GM21447 (cell line): ENCODE results near the gene DGKQ.
A peak's percentile ranks its signal among the peaks of the same experiment; 100 is the strongest.

Experiments
- ATAC-seq: cut with Tn5 transposase; IDR thresholded peaks from one replicate; pipeline ENCODE4 v1.9.1; 2021; ENCODE audit not compliant: unreplicated experiment

Gene DGKQ, protein sequence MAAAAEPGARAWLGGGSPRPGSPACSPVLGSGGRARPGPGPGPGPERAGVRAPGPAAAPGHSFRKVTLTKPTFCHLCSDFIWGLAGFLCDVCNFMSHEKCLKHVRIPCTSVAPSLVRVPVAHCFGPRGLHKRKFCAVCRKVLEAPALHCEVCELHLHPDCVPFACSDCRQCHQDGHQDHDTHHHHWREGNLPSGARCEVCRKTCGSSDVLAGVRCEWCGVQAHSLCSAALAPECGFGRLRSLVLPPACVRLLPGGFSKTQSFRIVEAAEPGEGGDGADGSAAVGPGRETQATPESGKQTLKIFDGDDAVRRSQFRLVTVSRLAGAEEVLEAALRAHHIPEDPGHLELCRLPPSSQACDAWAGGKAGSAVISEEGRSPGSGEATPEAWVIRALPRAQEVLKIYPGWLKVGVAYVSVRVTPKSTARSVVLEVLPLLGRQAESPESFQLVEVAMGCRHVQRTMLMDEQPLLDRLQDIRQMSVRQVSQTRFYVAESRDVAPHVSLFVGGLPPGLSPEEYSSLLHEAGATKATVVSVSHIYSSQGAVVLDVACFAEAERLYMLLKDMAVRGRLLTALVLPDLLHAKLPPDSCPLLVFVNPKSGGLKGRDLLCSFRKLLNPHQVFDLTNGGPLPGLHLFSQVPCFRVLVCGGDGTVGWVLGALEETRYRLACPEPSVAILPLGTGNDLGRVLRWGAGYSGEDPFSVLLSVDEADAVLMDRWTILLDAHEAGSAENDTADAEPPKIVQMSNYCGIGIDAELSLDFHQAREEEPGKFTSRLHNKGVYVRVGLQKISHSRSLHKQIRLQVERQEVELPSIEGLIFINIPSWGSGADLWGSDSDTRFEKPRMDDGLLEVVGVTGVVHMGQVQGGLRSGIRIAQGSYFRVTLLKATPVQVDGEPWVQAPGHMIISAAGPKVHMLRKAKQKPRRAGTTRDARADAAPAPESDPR

DNA sequence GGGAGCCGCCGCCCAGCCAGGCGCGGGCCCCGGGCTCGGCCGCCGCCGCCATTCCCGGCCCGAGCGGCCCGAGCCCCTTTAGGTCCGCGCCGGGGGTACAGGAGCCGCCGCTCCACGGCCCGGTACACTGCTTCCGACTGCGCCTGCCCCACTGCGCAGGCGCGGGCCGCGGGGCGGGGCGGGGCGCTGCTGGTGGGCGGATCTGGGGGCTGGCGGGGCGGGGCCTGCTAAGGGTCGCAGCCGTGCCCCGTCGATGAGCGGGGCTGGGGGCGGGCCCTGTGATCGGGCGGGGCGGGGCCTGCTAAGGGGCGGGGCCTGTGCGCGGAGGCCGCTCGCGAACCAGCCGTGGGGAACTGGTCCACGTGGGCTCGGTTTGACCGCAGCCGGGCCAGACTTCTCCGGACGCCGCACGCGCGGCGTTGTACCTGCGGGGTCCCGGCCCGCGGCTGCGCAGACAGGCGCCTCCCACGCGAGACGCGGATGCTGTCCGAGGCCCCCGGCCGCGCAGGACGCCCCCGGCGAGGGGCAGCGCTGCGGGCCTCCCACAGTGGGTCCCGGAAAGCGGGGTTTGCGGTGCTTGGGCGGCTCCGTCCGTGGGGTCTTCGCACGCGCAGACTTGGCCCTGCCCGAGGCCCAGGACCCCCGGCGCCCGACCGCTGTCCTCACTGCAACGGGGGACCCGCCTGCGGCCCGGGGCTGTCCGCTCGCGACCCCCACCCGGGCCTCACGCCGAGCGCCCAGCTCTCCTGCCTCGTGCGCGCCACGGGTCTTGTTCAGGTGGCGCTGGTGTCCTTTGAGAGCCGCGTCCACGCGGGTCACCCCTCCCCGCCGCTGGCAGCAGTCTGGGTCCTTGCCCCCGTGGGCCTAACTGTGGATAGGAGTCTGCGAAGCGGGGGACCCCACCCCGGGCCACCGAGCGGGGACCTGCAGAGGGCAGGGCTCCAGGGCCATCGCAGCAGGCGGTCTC is at the start of gene DGKQ:
Gene DGKQ (minus strand): TSS at position 139 of the 967 bp plus-strand sequence. CDS start 87 bp downstream, at position 52.
- ATAC-seq, result peak; percentile 59

DNA sequence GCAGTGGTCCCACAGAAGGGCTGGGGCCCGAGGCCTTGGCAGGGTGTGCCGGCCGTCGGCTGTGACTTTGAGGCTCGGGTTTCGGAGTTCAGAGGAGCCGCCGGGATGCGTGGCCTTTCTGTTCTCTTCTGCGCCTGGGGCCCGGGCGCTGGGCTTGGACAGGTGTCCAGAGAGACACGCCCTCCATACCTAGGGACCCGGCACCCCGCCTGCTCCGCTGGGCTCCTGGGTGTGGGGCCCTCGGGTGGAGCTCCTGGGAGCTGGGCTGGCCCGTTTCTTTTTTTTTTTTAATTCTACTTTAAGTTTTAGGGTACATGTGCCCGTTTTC is 49.3 kb upstream of the DGKQ start:
- no peak for ATAC-seq

DNA sequence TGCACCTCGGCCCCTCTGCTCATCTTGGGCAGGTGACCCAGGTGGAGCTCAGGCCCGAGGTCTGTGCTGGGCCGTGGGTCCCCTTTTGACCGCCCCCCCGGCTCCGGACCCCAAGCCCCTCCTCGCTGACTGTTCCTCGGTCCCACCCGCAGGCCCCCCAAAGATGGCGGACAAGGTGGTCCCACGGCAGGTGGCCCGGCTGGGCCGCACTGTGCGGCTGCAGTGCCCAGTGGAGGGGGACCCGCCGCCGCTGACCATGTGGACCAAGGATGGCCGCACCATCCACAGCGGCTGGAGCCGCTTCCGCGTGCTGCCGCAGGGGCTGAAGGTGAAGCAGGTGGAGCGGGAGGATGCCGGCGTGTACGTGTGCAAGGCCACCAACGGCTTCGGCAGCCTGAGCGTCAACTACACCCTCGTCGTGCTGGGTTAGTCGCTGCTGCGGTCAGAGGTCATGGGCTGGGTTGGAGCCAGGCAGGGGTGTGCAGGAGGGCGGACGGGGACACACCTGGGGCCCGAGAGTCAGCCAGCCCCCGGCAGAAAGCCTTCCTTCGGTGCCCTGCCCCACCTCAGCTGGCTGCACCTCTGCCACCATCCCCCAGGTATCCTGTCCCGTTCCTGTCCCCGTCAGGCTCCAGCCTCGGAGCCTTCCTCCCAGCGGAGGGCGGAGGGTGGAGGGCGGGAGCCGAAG is 48.8 kb upstream of the DGKQ start:
- no peak for ATAC-seq

DNA sequence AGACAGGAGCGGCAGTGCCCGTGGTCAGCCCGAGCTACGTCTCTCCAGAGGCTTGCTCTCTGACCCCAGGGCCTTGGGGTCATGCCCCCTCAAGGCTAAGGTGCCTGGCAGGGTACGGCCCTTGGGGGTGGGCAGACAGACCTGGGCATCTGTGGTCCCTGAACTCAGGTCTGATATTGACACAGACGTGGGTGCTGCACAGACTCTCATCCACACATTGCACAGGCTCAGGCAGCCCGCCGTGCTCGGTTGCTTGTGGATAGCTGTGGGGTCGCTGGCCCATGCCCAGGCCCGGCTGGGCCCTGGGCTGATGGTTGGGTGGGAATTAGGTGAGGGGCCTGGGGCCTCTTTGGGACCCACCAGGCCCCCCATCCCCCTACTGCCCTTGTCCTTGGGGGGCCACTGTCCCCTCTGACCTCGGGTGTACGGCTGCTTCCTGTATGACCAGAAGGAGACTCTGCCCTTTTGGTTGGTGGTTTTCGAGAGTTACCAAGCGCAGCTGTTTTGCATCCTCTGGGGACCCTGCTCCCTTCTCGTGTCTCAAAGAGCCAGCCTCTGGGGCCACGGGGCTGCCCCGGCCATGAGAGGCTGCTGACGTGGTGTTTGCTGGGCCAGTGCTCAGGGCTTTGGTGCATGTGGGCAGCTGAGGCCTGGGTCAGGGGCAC is 48.1 kb upstream of the DGKQ start:
- peak; percentile 88 for ATAC-seq

DNA sequence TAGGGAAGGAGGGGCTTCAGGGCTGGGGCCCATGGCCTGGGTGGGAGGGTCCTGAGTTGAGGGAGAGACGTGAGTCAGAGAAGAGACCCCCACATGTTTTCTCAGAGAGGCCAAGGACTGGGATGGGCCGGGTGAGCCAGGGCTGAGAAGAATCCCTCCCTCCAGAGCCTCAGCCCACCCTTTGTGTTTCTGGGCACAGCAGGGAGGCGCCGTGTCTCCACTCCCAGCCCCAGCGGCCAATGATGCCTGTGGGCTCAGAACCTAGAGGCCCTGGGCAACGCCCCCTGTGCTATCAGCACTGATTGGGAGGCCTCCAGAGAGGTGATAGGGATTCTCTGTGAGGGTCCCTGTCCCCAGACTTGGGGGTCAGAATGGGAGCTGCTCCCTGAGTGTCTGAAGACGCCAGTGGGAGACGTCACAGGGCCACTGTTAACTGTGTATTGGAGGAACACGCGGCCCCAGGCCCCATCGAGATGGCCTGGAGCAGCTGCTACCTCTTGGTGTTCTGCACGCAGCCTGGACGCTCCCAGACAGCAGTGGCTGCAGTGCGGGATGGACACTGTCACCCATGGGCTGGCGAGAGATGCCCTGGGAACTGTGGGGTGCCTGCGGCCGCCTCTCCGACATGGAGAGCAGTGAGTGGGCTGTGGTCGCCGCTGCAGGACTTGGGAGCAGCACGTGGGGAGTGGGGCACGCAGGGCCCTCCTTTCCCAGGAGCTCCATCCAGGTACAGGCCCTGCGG is 46.5 kb upstream of the DGKQ start:
- no peak for ATAC-seq

DNA sequence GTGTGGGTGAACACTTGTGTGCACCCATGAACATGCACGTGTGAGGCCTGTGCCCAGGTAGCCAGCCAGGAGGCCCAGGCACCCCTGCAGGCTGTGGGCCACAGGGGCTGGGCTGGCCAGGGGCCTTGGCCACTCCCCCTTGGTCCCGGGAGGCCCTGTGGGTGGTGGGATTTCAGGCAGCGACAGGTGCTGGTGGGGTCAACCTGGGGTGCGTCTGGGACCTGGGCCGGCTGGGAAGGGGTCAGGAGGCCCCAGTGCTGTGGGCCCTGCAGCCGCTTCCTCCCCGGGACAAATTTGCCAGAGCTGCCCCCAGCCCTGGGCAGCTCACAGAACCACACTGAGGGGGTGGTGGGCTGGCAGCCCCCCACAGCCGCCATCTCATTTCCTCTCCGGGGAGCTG is 46.0 kb upstream of the DGKQ start:
- ATAC-seq, result no peak

DNA sequence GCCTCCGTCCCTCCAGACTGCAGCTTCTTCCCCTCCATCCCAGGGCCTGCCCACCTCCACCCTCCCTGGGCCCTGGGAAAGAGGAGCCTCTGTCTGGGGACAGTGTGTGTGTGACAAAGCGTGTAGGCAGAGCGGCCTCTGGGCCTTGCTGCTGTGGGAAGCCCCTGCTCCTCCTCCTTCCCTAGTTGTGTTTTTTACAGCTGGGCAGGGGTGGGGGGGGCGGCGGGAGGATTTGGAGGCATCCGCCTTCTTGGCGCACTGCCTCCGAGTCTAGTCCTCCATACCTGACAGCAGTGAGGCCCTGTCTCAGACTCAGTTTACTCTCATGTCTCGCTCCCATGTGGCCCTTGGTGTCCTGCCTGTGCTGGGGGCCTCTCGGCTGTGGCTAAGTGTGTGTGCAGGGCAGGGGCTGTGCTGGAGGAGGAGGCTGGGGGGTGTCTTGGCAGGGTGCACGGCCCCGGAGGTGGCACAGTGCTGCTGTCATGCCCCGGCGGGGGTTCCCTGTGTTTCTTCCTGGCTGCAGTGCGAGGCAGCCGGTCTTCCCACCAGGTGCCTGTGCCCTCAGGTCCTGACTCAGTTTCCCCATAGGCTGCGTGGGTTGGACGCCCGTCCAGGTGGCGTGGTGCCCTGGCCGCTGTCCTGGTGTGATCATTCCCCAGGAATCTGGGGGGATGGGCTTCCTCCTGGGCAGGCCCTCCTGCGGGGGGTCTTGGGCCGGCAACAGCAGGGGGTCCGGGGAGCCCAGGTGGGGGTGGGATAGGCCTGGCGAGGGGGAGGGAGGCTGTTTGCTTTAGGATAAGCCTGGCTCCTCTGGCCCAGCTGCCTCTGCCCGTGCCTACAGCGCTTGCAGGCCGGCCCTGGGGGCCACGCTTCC is 45.0 kb upstream of the DGKQ start:
- no peak for ATAC-seq

DNA sequence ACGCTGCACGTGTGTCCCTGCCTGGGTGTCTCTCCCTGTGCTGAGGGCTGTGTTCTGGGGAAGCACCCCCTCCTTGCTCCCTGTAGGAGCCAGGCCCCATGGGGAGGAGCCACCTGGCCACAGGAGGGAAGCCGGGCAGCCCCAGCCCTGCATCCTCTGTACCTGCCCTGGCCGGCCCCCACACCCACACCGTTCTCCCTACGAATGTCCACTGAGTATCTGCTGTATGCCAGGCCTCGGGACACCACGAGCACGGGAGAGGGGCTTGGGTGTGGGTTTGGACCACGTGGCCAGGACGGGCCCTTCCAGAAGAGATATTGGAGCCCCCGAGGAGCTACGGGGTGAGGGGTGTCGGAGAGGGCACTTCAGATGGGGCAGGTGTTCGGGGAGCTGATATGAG is 44.3 kb upstream of the DGKQ start:
- ATAC-seq, result no peak

DNA sequence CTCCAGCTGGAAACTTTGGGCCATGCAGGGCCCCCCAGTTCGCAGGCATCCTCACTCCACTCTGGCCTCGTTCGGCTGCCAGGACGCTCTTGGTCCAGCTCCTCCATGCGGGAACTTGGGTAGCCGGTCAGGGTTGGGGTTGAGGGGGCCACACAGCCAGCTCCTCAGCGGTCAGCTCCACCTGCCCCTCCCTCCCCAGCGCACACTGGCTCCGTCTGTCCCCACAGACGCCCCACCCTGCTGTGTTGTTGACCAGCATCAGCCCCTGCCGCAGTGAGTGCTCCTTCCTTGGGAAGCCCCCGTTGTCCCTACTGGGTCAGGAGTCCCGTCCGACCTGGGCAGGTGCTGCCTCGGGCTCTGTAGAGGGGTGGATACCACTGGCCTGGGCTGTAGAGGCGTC is 43.8 kb upstream of the DGKQ start:
- no peak for ATAC-seq

DNA sequence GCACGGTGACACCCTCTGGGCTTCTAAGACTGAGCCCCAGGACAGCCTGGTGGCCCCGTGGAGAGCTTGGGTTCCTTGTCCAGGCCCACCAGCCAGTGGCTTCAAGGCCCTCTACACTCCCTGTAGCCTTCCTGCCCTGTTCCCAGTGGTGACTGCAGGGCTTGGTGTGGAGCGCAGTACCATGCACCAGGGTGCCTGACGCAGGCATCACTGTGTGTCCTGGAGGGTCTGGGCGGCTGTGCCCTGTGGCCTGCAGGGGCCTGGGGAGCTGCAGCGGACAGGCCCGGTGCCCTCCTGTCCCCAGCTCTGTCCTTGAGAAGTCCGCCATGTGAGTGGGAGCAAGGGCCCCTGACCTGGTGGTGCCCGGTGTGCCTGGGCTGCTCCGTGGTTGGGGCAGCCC is 42.4 kb upstream of the DGKQ start:
- no peak for ATAC-seq

DNA sequence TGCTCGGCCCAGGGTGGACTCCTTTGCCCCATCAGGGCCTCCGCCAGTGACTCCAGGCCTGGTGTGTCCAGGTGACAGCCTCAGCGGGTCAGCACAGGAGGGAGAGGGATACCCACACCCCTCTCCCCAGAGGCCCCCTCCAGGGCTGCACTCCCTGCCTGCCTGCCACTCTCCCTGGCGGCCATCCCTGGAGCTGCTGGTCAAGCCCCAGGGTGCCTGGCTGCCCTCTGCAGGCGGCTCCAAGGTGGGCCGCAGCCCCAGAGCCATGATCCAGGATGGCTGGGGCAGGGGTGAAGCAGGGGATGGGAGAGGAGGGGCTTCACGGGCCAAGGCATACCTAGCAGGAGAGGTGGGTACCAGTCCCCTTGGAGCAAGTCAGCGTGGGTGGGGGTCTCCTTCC is 41.8 kb upstream of the DGKQ start:
- no peak for ATAC-seq

DNA sequence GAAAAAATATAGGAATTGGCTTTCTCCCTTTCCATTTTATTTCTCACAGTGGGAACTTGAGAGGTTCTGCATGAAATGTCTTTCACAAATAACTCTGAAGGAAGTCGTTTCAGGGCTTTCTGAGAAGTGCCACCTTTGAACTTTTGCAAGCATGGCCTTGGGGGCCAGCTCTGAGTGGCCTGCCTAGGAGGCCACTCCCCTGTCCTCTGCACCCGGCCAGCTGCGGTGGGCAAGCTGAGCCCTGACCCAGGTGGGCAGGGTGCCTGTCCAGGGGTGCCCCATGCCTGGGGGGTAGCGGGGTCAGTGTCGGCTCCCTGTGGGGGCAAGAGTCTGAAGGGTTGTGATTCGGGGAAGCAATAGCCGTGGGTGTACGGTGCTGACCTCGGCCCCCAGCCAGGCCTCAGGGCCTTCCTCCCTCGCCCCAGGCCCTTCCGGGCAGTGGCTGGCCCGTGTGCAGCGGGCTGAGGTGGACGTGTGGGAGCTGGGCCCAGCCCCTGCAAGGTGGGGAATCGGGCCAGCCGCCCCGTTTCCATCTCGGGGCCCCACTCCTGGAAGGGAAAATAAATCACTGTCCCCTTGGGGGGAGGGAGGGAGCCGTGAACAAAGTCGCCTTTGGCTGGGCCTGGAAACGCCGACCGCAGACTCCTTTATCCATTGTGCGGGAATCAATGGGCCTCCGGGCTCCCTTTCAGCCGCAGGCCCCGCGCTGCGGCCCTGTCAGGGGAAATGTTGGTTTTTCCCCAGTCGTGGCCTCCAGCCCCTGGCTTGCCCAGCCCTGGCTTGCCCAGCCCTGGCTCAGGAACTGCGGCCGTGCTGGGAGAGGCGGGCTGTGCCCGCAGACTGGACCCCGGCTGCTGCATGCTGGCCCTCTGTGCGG is 41.2 kb upstream of the DGKQ start:
- ATAC-seq, result no peak

DNA sequence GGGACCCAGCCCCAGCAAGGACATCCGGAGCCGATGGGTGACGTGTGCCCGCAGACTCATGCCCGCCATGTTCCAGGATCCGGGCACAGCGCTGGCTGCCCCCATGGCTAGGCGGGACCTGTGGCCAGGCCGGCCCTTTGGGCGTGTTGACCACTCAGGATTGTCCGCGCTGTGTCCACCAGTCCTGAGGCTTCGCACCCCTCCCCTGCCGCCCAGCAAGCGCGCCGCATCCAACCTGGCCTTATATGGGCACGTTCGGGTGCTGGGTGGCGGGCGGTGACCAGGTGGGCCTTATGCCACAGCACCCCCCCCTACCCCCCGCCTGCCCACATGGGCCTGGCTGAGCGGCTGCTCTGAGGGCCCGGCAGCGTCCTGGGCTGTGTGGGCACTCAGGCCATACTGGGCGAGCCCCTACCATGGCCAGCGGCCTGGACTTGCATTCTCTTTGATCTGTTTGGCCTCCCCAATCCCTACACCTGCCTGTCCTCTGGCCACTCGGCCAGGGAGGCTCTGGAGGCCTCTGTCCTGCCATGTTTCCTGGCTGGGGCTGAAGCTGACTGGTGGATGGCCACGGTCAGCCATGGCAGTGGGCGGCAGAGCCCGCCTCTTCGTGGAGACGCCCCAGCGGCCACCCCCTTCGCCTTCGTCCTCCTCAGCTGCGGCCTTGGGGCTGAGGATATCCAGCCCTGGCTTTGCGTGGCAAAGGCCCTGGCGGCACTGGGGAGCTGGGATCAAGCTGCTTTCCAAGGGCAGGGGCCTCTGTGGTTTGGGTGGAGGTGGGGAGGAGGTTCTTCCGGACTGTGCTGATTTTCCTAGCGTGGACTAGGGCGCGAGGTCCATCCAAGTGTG is 40.1 kb upstream of the DGKQ start:
- ATAC-seq, result no peak

DNA sequence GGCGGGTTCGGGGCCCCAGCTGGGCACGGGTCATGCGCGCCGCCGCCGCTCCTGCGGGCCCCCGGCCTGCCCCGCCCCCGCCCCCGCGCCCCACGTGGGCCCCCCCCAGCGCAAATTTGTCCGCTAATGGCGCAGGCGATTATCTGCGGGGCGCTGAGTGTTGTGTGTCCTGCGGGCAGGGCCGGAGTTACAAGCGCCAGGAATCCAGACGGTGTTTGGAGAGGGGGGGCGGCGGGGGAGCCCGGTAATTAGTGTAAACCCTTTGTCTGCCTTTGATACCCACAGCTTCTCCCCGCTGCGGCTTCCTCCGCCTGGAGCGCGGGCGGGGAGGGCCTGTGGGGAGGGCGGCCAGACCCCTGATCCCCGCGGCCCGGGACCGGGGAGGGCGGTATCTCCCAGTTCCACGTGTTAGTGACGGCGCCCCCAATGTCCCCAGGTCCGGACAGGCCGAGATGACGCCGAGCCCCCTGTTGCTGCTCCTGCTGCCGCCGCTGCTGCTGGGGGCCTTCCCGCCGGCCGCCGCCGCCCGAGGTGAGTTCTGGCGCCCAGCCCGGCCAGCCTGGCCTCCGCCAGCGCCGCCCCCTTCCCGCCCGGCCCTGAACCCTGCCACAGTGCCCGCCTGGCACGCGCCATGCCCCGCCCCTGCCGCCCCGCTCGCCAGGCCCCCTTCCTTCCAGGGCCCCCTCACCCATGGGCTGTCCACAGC is 38.8 kb upstream of the DGKQ start:
- no peak for ATAC-seq

DNA sequence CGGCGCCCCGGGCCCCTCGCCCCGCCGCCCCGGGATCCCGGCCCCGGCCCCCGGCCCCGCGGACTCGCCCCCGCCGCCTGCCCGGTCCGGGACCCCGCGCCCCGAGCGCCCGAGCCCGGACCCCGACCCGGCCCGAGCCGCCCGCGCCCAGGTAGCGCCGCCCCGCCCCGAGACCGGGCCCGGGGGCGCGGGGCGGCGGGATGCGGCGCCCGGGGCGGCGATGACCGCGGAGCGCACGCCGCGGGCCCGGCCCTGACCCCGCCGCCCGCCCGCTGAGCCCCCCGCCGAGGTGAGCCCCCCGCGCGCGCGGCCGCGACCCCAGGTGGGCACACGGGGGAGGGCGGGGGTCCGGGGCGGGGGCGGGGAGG is 38.3 kb upstream of the DGKQ start:
- no peak for ATAC-seq
